ENCODE data around the gene TTPAL.

- TF ChIP-seq CTCF (IDR thresholded peaks at IDR 0.05): no peak
- TF ChIP-seq POLR2A (IDR thresholded peaks at IDR 0.05): no peak
These were observed 40.8 kb downstream of the TTPAL start for GRCh38 chr20:44516491-44516890.

All from testis (tissue), 2 donors.